OCI-LY1 (cell line): ENCODE measurements around the gene BBS9.

Experiments used
- H2AFZ ChIP-seq: fragments of 200-600 bp; sonication (generic), shearing (Covaris generic); 2 replicates; pipeline ENCODE4 v1.6.0; 2014; ENCODE audit warnings: antibody characterized with exemption, mild to moderate bottlenecking, low read length
- H3F3A ChIP-seq: fragments of 200-600 bp; sonication (generic), shearing (Covaris generic); 2 replicates; pipeline ENCODE4 v1.6.0; 2014; ENCODE audit warnings: mild to moderate bottlenecking, antibody characterized with exemption, low read length, moderate library complexity; ENCODE audit not compliant: insufficient read depth
- H3K27ac ChIP-seq: fragments of 200-600 bp; sonication (generic); 2 replicates; pipeline ENCODE4 v1.5.1; 2014; ENCODE audit warnings: low read length, mixed run types, mild to moderate bottlenecking, low read depth; ENCODE audit not compliant: poor library complexity, severe bottlenecking
- H3K27me3 ChIP-seq: fragments of 200-600 bp; sonication (generic); 2 replicates; pipeline ENCODE4 v1.6.0; 2014; ENCODE audit warnings: antibody characterized with exemption, mild to moderate bottlenecking, low read length, moderate library complexity; ENCODE audit not compliant: insufficient read depth
- H3K36me3 ChIP-seq: fragments of 200-600 bp; sonication (generic); 2 replicates; pipeline ENCODE4 v1.6.1; 2014; ENCODE audit warnings: mild to moderate bottlenecking, antibody characterized with exemption, low read length, moderate library complexity, mixed read lengths; ENCODE audit not compliant: insufficient read depth
- H3K4me1 ChIP-seq: fragments of 200-600 bp; sonication (generic); 2 replicates; pipeline ENCODE4 v1.5.1; 2014; ENCODE audit warnings: mild to moderate bottlenecking, low read length, moderate library complexity; ENCODE audit not compliant: insufficient read depth, severe bottlenecking
- H3K4me2 ChIP-seq: fragments of 200-600 bp; sonication (generic), shearing (Covaris generic); 2 replicates; pipeline ENCODE4 v1.6.1; 2014; ENCODE audit warnings: low read length
- H3K4me3 ChIP-seq: fragments of 200-600 bp; sonication (generic); 2 replicates; pipeline ENCODE4 v1.5.1; 2014; ENCODE audit warnings: low read length, low read depth, mild to moderate bottlenecking, mixed read lengths; ENCODE audit not compliant: poor library complexity, severe bottlenecking
- H3K79me2 ChIP-seq: fragments of 200-600 bp; shearing (Covaris generic); 2 replicates; pipeline ENCODE4 v1.6.1; 2016; ENCODE audit warnings: mixed run types, low read length, mixed read lengths; ENCODE audit not compliant: insufficient read depth
- H3K9ac ChIP-seq: fragments of 200-600 bp; sonication (generic), shearing (Covaris generic); 2 replicates; pipeline ENCODE4 v1.6.1; 2014; ENCODE audit warnings: mild to moderate bottlenecking, low read length, mixed read lengths
- H3K9me2 ChIP-seq: fragments of 200-600 bp; sonication (generic), shearing (Covaris generic); 2 replicates; pipeline ENCODE4 v1.6.1; 2014; ENCODE audit warnings: low read depth, mild to moderate bottlenecking, low read length, mixed read lengths
- H3K9me3 ChIP-seq: fragments of 200-600 bp; shearing (Covaris generic); 2 replicates; pipeline ENCODE4 v1.6.1; 2014; ENCODE audit warnings: low read length, mixed read lengths
- H4K20me1 ChIP-seq: fragments of 200-600 bp; sonication (generic), shearing (Covaris generic); 2 replicates; pipeline ENCODE4 v1.6.0; 2016; ENCODE audit warnings: mild to moderate bottlenecking, low read length; ENCODE audit not compliant: insufficient read depth
- EZH2 ChIP-seq: fragments of 200-600 bp; sonication (generic), shearing (Covaris generic); IDR thresholded peaks from 2 replicates; pipeline ENCODE4 v1.8.0; 2017; ENCODE audit warnings: borderline replicate concordance, mixed run types, mild to moderate bottlenecking, antibody characterized with exemption, low read length, moderate library complexity, mixed read lengths
- TF ChIP-seq, protein P1 (sequence below): fragments of 200-600 bp; sonication (generic), shearing (Covaris generic); IDR thresholded peaks from 2 replicates; pipeline ENCODE4 v1.5.1; 2017; ENCODE audit warnings: mild to moderate bottlenecking, antibody characterized with exemption, low read length, moderate library complexity, mixed read lengths

The BBS9 gene

DNA sequence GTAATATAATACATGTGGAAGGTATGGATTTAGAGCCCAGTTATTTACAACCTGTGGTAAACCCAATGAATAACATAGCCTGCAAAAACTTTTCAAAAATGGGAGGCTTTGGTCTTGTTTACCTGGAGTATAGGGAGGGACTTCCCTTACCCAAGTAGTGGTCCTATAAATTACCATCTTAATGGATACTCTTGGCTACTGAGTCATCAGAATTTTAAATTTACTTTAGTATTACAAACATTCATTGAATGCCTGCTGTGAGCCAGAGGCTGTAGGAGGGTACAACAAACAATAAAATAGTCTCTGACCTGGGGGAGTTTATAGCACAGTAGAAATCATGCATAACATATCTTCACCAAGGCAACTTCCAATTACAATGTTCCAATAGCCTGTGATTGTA is 365.1 kb downstream of the BBS9 start:
- Histone ChIP-seq H3K4me2 (no peak overlapping the region), H3K9me3 (no peaks in the 10 kb centered on the region), H3K27ac (no peak overlapping the region)

DNA sequence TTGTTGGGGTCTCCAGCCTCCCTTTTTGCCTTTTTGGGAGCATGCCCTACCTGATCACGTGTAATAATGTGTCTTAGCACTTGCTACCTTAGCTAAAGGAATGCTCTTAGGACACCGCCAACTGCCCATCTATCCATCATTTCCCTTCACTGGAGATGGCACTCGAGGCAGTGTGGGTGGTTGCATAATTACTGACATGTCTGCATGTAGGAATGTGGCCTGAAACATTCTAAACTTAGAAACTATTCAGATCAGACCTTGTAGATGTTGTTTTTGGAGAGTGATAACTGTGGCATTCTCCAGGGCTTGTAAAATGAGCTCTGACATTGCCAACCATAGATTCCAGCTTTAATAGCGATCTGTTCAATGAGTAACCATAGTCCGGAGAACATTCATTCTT is 365.8 kb downstream of the BBS9 start:
- no peak for TF ChIP-seq EZH2
- TF ChIP-seq, protein P1, sequence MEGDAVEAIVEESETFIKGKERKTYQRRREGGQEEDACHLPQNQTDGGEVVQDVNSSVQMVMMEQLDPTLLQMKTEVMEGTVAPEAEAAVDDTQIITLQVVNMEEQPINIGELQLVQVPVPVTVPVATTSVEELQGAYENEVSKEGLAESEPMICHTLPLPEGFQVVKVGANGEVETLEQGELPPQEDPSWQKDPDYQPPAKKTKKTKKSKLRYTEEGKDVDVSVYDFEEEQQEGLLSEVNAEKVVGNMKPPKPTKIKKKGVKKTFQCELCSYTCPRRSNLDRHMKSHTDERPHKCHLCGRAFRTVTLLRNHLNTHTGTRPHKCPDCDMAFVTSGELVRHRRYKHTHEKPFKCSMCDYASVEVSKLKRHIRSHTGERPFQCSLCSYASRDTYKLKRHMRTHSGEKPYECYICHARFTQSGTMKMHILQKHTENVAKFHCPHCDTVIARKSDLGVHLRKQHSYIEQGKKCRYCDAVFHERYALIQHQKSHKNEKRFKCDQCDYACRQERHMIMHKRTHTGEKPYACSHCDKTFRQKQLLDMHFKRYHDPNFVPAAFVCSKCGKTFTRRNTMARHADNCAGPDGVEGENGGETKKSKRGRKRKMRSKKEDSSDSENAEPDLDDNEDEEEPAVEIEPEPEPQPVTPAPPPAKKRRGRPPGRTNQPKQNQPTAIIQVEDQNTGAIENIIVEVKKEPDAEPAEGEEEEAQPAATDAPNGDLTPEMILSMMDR, result no peak
- Histone ChIP-seq H3K4me1 (no peaks in the 10 kb centered on the region), H3K4me3 (no peak overlapping the region), H3K27ac (no peak overlapping the region), H3K9me2 (no peaks in the 10 kb centered on the region), H3K9ac (no peak overlapping the region), H3K27me3 (no peaks in the 10 kb centered on the region; the same call in 1 of the 2 replicates), H3K9me3 (no peaks in the 10 kb centered on the region), H3K36me3 (no peaks in the 10 kb centered on the region), H3K79me2 (no peaks in the 10 kb centered on the region), H4K20me1 (no peaks in the 10 kb centered on the region), H2AFZ (no peak overlapping the region), H3F3A (no peaks in the 10 kb centered on the region), H3K4me2 (no peak overlapping the region)

More for the DNA sequence above, 365.1 kb downstream of the BBS9 start:
- Histone ChIP-seq H3K9me2 (no peaks in the 10 kb centered on the region), H3K9ac (no peak overlapping the region), H3K79me2 (no peaks in the 10 kb centered on the region), H2AFZ (no peak overlapping the region), H3K4me1 (no peaks in the 10 kb centered on the region), H3K36me3 (no peaks in the 10 kb centered on the region), H3F3A (no peaks in the 10 kb centered on the region), H3K27me3 (no peaks in the 10 kb centered on the region; the same call in 1 of the 2 replicates), H4K20me1 (no peaks in the 10 kb centered on the region), H3K4me3 (no peak overlapping the region)
- no peak for TF ChIP-seq EZH2
- TF ChIP-seq, protein P1, result no peak

DNA sequence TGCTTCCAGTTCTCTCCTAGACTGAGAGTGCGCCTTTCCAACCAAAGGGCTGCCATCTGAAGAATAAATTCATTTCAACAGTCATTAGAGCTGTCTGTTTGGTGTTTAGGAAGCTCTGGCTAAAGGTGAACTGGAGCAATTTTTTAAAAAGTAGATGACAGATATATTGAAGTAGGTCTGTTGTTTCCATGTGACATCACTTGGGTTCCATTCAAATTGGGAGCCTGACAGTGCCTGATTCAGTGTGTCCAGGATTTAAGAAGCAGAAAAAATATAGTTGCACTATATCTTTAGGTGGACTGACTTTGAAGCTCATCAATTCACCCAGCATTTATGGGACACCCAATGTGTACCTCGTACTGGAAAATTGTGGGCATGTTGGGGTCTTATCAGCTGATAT is 367.7 kb downstream of the BBS9 start:
- no peak overlapping the region for H3K4me2 ChIP-seq
- H3K79me2 ChIP-seq, result no peaks in the 10 kb centered on the region
- H3K36me3 ChIP-seq, result no peaks in the 10 kb centered on the region
- no peak overlapping the region for H3K4me3 ChIP-seq
- H4K20me1 ChIP-seq, result no peaks in the 10 kb centered on the region
- no peak overlapping the region for H3K9ac ChIP-seq
- no peak overlapping the region for H2AFZ ChIP-seq
- no peak for TF ChIP-seq EZH2
- TF ChIP-seq, protein P1, result no peak
- H3K27me3 ChIP-seq, result no peaks in the 10 kb centered on the region; the same call in 1 of the 2 replicates
- H3K9me2 ChIP-seq, result no peaks in the 10 kb centered on the region
- no peaks in the 10 kb centered on the region for H3K4me1 ChIP-seq
- H3K27ac ChIP-seq, result no peak overlapping the region
- H3K9me3 ChIP-seq, result no peaks in the 10 kb centered on the region
- no peaks in the 10 kb centered on the region for H3F3A ChIP-seq
